Muscle of leg (tissue), 11 donors: ENCODE results near the gene OASL. TPM values are rescaled to one million over a fixed set of nuclear protein-coding genes. Genes with fewer than 3 reads are reported as not detected.
A peak's percentile ranks its signal among the peaks of the same experiment; 100 is the strongest.

Source experiments
- DNase-seq: peaks from one replicate; pipeline ENCODE4 v3.0.0; 2013
- H3K27ac ChIP-seq: one replicate; pipeline ENCODE4 v1.5.1; 2013; ENCODE audit warnings: mild to moderate bottlenecking, low read length, control low read depth
- H3K27me3 ChIP-seq: one replicate; pipeline ENCODE4 v1.6.1; 2013; ENCODE audit warnings: low read length; ENCODE audit not compliant: control insufficient read depth, insufficient read depth
- H3K36me3 ChIP-seq: one replicate; pipeline ENCODE4 v1.6.1; 2013; ENCODE audit warnings: low read length; ENCODE audit not compliant: control insufficient read depth, insufficient read depth
- H3K4me1 ChIP-seq: one replicate; pipeline ENCODE4 v1.6.1; 2013; ENCODE audit warnings: low read length; ENCODE audit not compliant: control insufficient read depth, insufficient read depth
- H3K4me3 ChIP-seq: one replicate; pipeline ENCODE4 v1.5.1; 2013; ENCODE audit warnings: low read length, control low read depth
- H3K9me3 ChIP-seq: replicated peaks from 2 replicates; pipeline ENCODE4 v1.6.1; 2013; ENCODE audit warnings: low read depth, low read length; ENCODE audit not compliant: control insufficient read depth
- whole genome bisulfite sequencing: methylation state at CpG from one replicate; pipeline ENCODE4 v1.1.5; 2013; ENCODE audit warnings: missing lambda C conversion rate; ENCODE audit not compliant: insufficient coverage; 5-methylcytosine and 5-hydroxymethylcytosine counted together
- polyA plus RNA-seq, 8 donors: library from polyadenylated mRNA; unstranded; fragments of 120-200 nt; gene quantifications; one replicate each; pipeline versions ENCODE4 v1.2.1 to v1.2.3, GENCODE V29; 2013; ENCODE audit warnings: inconsistent platforms in 1 of 8, low replicate concordance in 1 of 8; ENCODE audit not compliant: insufficient read length in 8 of 8, insufficient read depth in 1 of 8
- total RNA-seq: library from RNA; stranded (reverse); fragments of 120-200 nt; gene quantifications from one replicate; pipeline ENCODE4 v1.2.4, GENCODE V29; 2013

Gene OASL
- total and polyA plus RNA-seq, 9 donors: 0.04 to 0.17 (median 0.09) TPM; not detected in 2

GRCh38 chr12:120979220-120979861 lies 59.7 kb downstream of the OASL start:
- 80% methylated on average over 6 of the region's 10 CpGs for WGBS
- no peaks in the 10 kb centered on the region for H3K27me3 ChIP-seq
- no peak for DNase-seq

GRCh38 chr12:120978296-120979219 lies 60.5 kb downstream of the OASL start, which contains the start of gene HNF1A:
HNF1A (plus strand) TSS chr12:120978543; CDS start chr12:120978769, 226 bp downstream.
- WGBS: 80% methylated on average over 29 of the region's 40 CpGs
- no peak for DNase-seq
- Histone ChIP-seq H3K4me1 (no peaks in the 10 kb centered on the region), H3K4me3 (no peak within 1 kb of the TSS), H3K27me3 (no peaks in the 10 kb centered on the region), H3K27ac (no peak within 1 kb of the TSS), H3K9me3 (no peaks in the 10 kb centered on the region), H3K36me3 (no peaks in the 10 kb centered on the region)

More at GRCh38 chr12:120979220-120979861, 59.7 kb downstream of the OASL start:
- Histone ChIP-seq H3K4me3 (no peak overlapping the region), H3K36me3 (no peaks in the 10 kb centered on the region), H3K27ac (no peak overlapping the region), H3K9me3 (no peaks in the 10 kb centered on the region), H3K4me1 (no peaks in the 10 kb centered on the region)

GRCh38 chr12:120977531-120978295 lies 61.3 kb downstream of the OASL start:
- Histone ChIP-seq H3K4me1 (no peaks in the 10 kb centered on the region), H3K9me3 (no peaks in the 10 kb centered on the region), H3K27me3 (no peaks in the 10 kb centered on the region), H3K4me3 (no peak overlapping the region), H3K27ac (no peak overlapping the region), H3K36me3 (no peaks in the 10 kb centered on the region)
- DNase-seq: no peak
- WGBS: 81% methylated on average over 11 of the region's 14 CpGs

GRCh38 chr12:120972870-120973543 lies 66.0 kb downstream of the OASL start:
- Histone ChIP-seq H3K4me1 (no peaks in the 10 kb centered on the region), H3K9me3 (no peaks in the 10 kb centered on the region), H3K4me3 (no peak overlapping the region), H3K36me3 (no peaks in the 10 kb centered on the region), H3K27ac (no peak overlapping the region), H3K27me3 (peaks cover 2% of the 10 kb centered on the region)
- WGBS: 59% methylated on average over 3 of the region's 10 CpGs
- no peak for DNase-seq

GRCh38 chr12:120971299-120972180 lies 67.5 kb downstream of the OASL start:
- Histone ChIP-seq H3K4me3 (no peak overlapping the region), H3K27ac (no peak overlapping the region), H3K4me1 (no peaks in the 10 kb centered on the region), H3K9me3 (no peaks in the 10 kb centered on the region), H3K36me3 (no peaks in the 10 kb centered on the region), H3K27me3 (peaks cover 5% of the 10 kb centered on the region)
- 61% methylated on average over 4 of the region's 13 CpGs for WGBS
- DNase-seq: peak; percentile 75

- no peaks in the 10 kb centered on the region for H3K9me3 ChIP-seq
- WGBS: 56% methylated on average over 3 of the region's 3 CpGs
- no peak overlapping the region for H3K4me3 ChIP-seq
- DNase-seq: peak; percentile 16
- H3K36me3 ChIP-seq: no peaks in the 10 kb centered on the region
- H3K27ac ChIP-seq: no peak overlapping the region
- H3K4me1 ChIP-seq: no peaks in the 10 kb centered on the region
- H3K27me3 ChIP-seq: peaks cover 5% of the 10 kb centered on the region
Observed at GRCh38 chr12:120970310-120970709, 68.7 kb downstream of the OASL start.

Other genes with a start within 250 kb of the OASL start
- gene SPPL3, start 134.9 kb downstream of the OASL start, total RNA-seq: 10.2 TPM
- 10 to 100 TPM; 39.6 to 68.2 (median 54.6) TPM for gene SPPL3, start 134.9 kb downstream of the OASL start, polyA plus RNA-seq
- gene HNF1A, start 60.7 kb downstream of the OASL start, total RNA-seq: 0.04 TPM
- 1 to 10 TPM in 1 of 8 donors, under 1 TPM in 3, not detected in 4; 0.05 to 2.9 (median 0.16) TPM for gene HNF1A, start 60.7 kb downstream of the OASL start, polyA plus RNA-seq
- gene C12orf43, start 22.8 kb downstream of the OASL start, total RNA-seq: 10.8 TPM
- 10 to 100 TPM in 7 of 8 donors, 1 to 10 TPM in 1; 9.8 to 15.3 (median 12.0) TPM for gene C12orf43, start 22.8 kb downstream of the OASL start, polyA plus RNA-seq
- gene P2RX7, start 93.6 kb upstream of the OASL start, total RNA-seq: 1.6 TPM
- 1 to 10 TPM in 6 of 8 donors, under 1 TPM in 2; 0.78 to 2.5 (median 1.2) TPM for gene P2RX7, start 93.6 kb upstream of the OASL start, polyA plus RNA-seq
- gene P2RX4, start 170.9 kb upstream of the OASL start, total RNA-seq: 12.1 TPM
- gene P2RX4, start 170.9 kb upstream of the OASL start, polyA plus RNA-seq: 10 to 100 TPM in 6 of 8 donors, 1 to 10 TPM in 2; 9.7 to 16.2 (median 13.4) TPM